ENCODE results near the gene MAPRE2.

The MAPRE2 gene

GRCh38 chr18:35171315-35171987, 130.2 kb downstream of the MAPRE2 start:
- H3K4me3 ChIP-seq (replicated peaks in 1 of 2; ENCODE audit: low read depth in 2 of 2, low read length in 2 of 2) = no peak overlapping the region
- DNase-seq (ENCODE audit: low read depth in 2 of 2) = no peak
- TF ChIP-seq CTCF (IDR thresholded peaks at IDR 0.05; ENCODE audit: low read depth, low read length) = no peak

GRCh38 chr18:35172009-35172408, 130.8 kb downstream of the MAPRE2 start:
- TF ChIP-seq CTCF (IDR thresholded peaks at IDR 0.05; ENCODE audit: low read depth, low read length) = no peak
- H3K4me3 ChIP-seq (replicated peaks in 1 of 2; ENCODE audit: low read depth in 2 of 2, low read length in 2 of 2) = no peak overlapping the region
- DNase-seq (ENCODE audit: low read depth in 2 of 2) = no peak

- no peak for TF ChIP-seq CTCF (IDR thresholded peaks at IDR 0.05; ENCODE audit: low read depth, low read length)
- H3K4me3 ChIP-seq (replicated peaks in 1 of 2; ENCODE audit: low read depth in 2 of 2, low read length in 2 of 2) = no peak overlapping the region
- peak in 1 of 2 donors; percentile 13 for DNase-seq (ENCODE audit: low read depth in 2 of 2)
These were observed 131.3 kb downstream of the MAPRE2 start for GRCh38 chr18:35172451-35173035.

- no peak for DNase-seq (ENCODE audit: low read depth in 2 of 2)
- TF ChIP-seq CTCF (IDR thresholded peaks at IDR 0.05; ENCODE audit: low read depth, low read length) = no peak
- no peak overlapping the region for H3K4me3 ChIP-seq (replicated peaks in 1 of 2; ENCODE audit: low read depth in 2 of 2, low read length in 2 of 2)
These were observed 133.0 kb downstream of the MAPRE2 start for GRCh38 chr18:35174093-35174731.

- no peak for DNase-seq (ENCODE audit: low read depth in 2 of 2)
- TF ChIP-seq CTCF (IDR thresholded peaks at IDR 0.05; ENCODE audit: low read depth, low read length) = no peak
- no peak overlapping the region for H3K4me3 ChIP-seq (replicated peaks in 1 of 2; ENCODE audit: low read depth in 2 of 2, low read length in 2 of 2)
These were observed 133.5 kb downstream of the MAPRE2 start for GRCh38 chr18:35174745-35175144.

GRCh38 chr18:35176925-35177324, 135.7 kb downstream of the MAPRE2 start:
- no peak for TF ChIP-seq CTCF (IDR thresholded peaks at IDR 0.05; ENCODE audit: low read depth, low read length)
- no peak overlapping the region for H3K4me3 ChIP-seq (replicated peaks in 1 of 2; ENCODE audit: low read depth in 2 of 2, low read length in 2 of 2)
- no peak for DNase-seq (ENCODE audit: low read depth in 2 of 2)

All from cardiac fibroblast (primary cell).